Subcutaneous abdominal adipose tissue (tissue), 5 donors: ENCODE results near the gene HSD11B1L.
"Not testable (repeated sequence)": the region's sequence is repeated elsewhere in the genome, so short reads cannot be mapped to it uniquely, and the experiment has no call there.

Source experiments
- H3K27ac ChIP-seq: one replicate; pipeline ENCODE4 v1.7.0; 2013; ENCODE audit warnings: low read depth, mild to moderate bottlenecking, inconsistent platforms, low read length, moderate library complexity
- H3K27me3 ChIP-seq, 5 donors: one replicate each; pipeline ENCODE4 v1.7.0; 2013; ENCODE audit warnings: low read length in 5 of 5, inconsistent platforms in 1 of 5; ENCODE audit not compliant: control insufficient read depth in 5 of 5, insufficient read depth in 4 of 5
- H3K36me3 ChIP-seq, 5 donors: one replicate each; pipeline ENCODE4 v1.7.0; 2013; ENCODE audit warnings: low read length in 5 of 5; ENCODE audit not compliant: control insufficient read depth in 5 of 5, insufficient read depth in 5 of 5
- H3K4me1 ChIP-seq, 5 donors: one replicate each; pipeline ENCODE4 v1.7.0; 2013; ENCODE audit warnings: low read length in 5 of 5, mild to moderate bottlenecking in 3 of 5, moderate library complexity in 1 of 5; ENCODE audit not compliant: control insufficient read depth in 5 of 5, insufficient read depth in 5 of 5
- H3K4me3 ChIP-seq, 5 donors: one replicate each; pipeline ENCODE4 v1.7.0; 2013; ENCODE audit warnings: low read length in 5 of 5, low read depth in 1 of 5
- H3K9ac ChIP-seq, 5 donors: one replicate each; pipeline ENCODE4 v1.7.0; 2013; ENCODE audit warnings: low read length in 5 of 5, mild to moderate bottlenecking in 4 of 5, moderate library complexity in 3 of 5
- H3K9me3 ChIP-seq, 5 donors: one replicate each; pipeline ENCODE4 v1.7.0; 2013; ENCODE audit warnings: low read length in 5 of 5; ENCODE audit not compliant: control insufficient read depth in 5 of 5
- donor health status: healthy.
- donor health status: healthy.
- donor health status: healthy.
- donor health status: healthy.
- donor health status: healthy.

Gene HSD11B1L

DNA sequence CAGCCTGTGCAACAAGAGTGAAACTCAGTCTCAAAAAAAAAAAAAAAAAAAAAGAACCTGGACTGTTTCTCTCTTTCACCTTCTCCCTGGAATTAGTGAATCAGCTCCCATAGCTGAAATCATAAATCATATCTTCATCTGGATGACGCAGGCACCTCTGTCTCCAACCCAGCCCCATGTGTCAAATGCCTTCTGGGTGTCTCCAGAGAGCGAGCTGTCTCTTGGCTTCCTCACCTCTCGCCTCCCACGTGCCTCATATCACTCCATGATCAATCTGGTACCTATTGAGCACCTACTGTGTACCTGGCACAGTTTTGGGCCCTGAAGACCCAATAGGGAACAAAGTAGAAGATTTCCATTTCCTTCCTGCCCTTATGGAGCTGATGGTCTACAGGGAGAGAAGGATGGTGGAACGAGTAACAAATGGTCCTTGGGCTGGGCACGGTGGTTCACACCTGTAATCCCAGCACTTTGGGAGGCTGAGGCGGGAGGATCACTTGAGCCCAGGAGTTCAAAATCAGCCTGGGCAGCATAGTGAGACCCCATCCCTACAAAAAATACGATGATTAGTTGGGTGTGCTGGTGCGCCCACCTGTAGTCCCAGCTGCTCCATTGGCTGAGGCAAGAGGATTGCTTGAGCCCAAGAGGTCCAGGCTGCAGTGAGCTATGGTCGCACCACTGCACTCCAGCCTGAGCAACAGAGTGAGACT, 2.5 kb downstream of the HSD11B1L start:
- H3K36me3 ChIP-seq: peaks cover 0 to 2% (median under 1%) of the 10 kb centered on the region in 5 donors
- H3K27me3 ChIP-seq: no peaks in the 10 kb centered on the region
- H3K4me1 ChIP-seq: peaks cover 3 to 38% (median 32%) of the 10 kb centered on the region in 5 donors
- no peak overlapping the region for H3K27ac ChIP-seq
- H3K4me3 ChIP-seq: no peak overlapping the region
- no peaks in the 10 kb centered on the region for H3K9me3 ChIP-seq
- H3K9ac ChIP-seq: no peak overlapping the region

DNA sequence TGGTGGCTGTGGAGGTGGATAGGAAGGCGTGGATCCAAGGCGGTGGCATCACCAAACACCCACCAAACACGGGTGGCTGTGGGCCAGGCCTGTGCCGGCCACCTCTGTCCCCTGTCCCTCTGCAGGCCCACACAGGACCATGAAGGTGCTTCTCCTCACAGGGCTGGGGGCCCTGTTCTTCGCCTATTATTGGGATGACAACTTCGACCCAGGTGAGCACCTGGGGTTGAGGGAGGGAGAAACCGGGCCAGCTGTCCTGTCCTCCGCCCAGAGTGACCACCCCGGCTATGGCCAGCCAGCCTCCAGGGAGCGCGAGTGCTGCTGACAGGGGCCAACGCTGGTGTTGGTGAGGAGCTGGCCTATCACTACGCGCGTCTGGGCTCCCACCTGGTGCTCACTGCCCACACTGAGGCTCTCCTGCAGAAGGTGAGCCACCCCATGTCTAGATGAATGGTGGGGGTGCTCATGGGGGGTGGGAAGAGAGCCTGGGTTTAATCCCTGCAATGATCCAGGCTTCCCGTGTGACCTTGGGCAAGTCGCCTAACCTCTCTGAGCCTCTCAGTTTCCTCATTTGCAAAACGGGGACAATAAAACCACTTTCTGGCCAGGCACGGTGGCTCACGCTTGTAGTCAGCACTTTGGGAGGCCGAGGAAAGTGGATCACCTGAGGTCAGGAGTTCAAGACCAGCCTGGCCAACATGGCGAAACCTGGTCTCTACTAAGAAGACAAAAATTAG, 4.0 kb downstream of the HSD11B1L start:
- H3K9ac ChIP-seq: no peak overlapping the region
- H3K36me3 ChIP-seq: no peaks in the 10 kb centered on the region
- H3K27ac ChIP-seq: no peak overlapping the region
- peaks cover 0 to 32% (median 24%) of the 10 kb centered on the region in 5 donors for H3K4me1 ChIP-seq
- no peak overlapping the region for H3K4me3 ChIP-seq
- H3K27me3 ChIP-seq: no peaks in the 10 kb centered on the region
- H3K9me3 ChIP-seq: no peaks in the 10 kb centered on the region

DNA sequence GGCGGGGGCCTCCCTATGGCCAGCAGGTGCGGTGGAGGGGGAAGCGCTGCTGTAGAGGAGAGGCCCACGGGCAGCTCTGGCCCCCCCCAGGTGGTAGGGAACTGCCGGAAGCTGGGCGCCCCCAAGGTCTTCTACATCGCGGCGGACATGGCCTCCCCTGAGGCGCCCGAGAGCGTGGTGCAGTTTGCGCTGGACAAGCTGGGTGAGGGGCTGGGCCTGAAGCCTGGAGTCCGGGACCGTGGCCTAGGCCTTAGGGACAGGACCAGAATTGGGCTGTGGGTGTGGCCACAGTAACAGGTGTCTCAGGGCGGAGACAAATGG, 5.5 kb downstream of the HSD11B1L start:
- H3K27me3 ChIP-seq: no peaks in the 10 kb centered on the region
- no peaks in the 10 kb centered on the region for H3K36me3 ChIP-seq
- H3K4me3 ChIP-seq: peak overlapping the region; percentile 62 to 73 (median 64)
- peaks cover 0 to 35% (median 27%) of the 10 kb centered on the region in 5 donors for H3K4me1 ChIP-seq
- no peaks in the 10 kb centered on the region for H3K9me3 ChIP-seq
- peak overlapping the region in 3 of 5 donors; percentile 22 to 59 (median 52) for H3K9ac ChIP-seq
- no peak overlapping the region for H3K27ac ChIP-seq

DNA sequence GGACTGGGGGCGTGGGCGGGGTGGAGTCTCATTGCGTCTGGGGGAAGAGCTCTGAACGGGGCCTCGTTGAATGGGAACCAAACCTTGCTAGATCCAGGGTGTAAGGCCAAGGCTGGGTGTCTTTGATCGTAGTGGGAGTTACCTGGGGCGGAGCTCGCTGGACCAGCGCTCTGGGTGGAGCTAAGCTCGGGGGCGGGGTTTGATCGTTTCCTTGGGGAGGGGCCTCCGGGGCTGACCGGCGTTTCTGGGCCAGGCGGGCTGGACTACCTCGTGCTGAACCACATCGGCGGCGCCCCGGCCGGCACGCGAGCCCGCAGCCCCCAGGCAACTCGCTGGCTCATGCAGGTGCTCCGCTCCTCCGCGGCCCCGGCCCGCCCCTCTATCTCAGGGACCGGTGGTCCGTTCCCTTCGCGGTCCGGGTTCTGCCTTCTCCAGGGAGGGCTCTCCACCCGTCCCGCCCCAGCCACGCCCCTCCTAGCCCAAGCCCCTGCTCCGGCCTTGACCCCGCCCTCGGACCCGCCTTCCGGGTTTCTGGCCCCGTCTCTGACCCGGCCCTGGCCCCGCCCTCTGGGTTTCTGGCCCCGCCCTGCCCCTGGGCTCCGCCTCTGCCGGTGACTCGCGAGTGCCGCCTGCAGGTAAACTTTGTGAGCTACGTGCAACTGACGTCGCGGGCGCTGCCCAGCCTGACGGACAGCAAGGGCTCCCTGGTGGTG, 6.0 kb downstream of the HSD11B1L start:
- peaks cover 0 to 3% (median under 1%) of the 10 kb centered on the region in 5 donors for H3K36me3 ChIP-seq
- H3K4me1 ChIP-seq: peaks cover 0 to 38% (median 29%) of the 10 kb centered on the region in 5 donors
- peak overlapping the region; percentile 62 to 73 (median 64) for H3K4me3 ChIP-seq
- peak overlapping the region in 4 of 5 donors; percentile 22 to 59 (median 55) for H3K9ac ChIP-seq
- H3K9me3 ChIP-seq: no peaks in the 10 kb centered on the region
- H3K27ac ChIP-seq: no peak overlapping the region
- H3K27me3 ChIP-seq: no peaks in the 10 kb centered on the region

DNA sequence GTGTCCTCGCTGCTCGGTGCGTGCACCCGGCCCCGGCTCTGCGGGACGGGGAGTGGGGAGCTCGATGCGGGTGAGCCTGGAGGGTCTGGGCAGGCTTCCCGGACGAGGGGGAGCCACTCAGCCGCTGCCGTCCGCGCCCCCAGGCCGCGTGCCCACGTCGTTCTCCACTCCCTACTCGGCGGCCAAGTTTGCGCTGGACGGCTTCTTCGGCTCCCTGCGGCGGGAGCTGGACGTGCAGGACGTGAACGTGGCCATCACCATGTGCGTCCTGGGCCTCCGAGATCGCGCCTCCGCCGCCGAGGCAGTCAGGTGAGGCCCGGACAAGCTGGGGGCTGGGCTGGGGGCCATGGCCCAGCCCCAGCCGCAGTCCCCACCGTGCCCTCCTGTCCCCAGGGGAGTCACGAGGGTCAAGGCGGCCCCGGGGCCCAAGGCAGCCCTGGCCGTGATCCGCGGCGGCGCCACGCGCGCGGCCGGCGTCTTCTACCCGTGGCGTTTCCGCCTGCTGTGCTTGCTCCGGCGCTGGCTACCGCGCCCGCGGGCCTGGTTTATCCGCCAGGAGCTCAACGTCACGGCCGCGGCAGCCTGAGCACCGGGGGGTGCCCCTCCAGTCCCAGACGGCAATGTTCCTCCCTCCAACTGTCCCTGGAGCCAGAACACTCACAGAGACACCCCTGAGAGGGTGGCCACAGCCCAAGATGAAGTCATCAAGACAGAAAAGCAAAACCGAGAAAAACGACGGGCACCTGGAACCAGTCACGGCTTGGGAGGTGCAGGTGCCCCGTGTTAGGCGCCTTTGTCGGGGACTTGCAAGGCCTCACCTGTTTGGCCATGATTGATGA, 6.8 kb downstream of the HSD11B1L start:
- Histone ChIP-seq H3K9me3 (no peaks in the 10 kb centered on the region), H3K27ac (no peak overlapping the region), H3K4me3 (peak overlapping the region in 4 of 5 donors; percentile 36 to 73 (median 58)), H3K9ac (peak overlapping the region in 1 of 5 donors; percentile 47), H3K4me1 (peaks cover 0 to 43% (median 37%) of the 10 kb centered on the region in 5 donors), H3K36me3 (peaks cover 0 to 10% (median 8%) of the 10 kb centered on the region in 5 donors), H3K27me3 (no peaks in the 10 kb centered on the region)

DNA sequence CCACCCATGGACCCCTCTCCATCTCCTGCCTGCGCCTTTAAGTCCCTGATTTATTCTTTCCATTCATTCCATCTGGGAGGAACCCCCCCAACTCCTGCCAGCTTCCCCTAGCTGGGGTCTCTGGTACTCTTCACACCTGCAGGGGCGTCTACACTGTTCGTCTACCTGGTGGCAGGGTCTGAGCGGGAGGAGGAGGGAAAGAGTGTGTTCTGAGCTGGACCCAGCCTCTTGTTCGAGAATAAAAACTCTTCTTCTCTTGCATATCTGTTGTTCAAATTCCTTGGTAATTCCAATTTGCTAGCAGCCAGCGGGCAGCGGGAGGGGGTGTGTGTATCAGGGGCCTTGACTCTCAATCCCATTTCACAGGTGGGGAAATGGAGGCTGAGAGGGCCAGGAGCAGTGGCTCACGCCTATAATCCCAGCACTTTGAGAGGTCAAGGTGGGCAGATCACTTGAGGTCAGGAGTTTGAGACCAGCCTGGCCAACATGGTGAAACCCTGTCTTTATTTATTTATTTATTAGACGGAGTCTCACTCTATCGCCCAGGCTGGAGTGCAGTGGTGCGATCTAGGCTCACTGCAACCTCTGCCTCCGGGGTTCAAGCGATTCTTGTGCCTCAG, 7.5 kb downstream of the HSD11B1L start:
- H3K27me3 ChIP-seq, H3K9me3 ChIP-seq, H3K9ac ChIP-seq, H3K4me3 ChIP-seq, H3K27ac ChIP-seq: not testable (repeated sequence)
- Histone ChIP-seq H3K36me3 (peaks cover 0 to 18% (median 16%) of the 10 kb centered on the region in 5 donors), H3K4me1 (peaks cover 0 to 43% (median 39%) of the 10 kb centered on the region in 5 donors)

DNA sequence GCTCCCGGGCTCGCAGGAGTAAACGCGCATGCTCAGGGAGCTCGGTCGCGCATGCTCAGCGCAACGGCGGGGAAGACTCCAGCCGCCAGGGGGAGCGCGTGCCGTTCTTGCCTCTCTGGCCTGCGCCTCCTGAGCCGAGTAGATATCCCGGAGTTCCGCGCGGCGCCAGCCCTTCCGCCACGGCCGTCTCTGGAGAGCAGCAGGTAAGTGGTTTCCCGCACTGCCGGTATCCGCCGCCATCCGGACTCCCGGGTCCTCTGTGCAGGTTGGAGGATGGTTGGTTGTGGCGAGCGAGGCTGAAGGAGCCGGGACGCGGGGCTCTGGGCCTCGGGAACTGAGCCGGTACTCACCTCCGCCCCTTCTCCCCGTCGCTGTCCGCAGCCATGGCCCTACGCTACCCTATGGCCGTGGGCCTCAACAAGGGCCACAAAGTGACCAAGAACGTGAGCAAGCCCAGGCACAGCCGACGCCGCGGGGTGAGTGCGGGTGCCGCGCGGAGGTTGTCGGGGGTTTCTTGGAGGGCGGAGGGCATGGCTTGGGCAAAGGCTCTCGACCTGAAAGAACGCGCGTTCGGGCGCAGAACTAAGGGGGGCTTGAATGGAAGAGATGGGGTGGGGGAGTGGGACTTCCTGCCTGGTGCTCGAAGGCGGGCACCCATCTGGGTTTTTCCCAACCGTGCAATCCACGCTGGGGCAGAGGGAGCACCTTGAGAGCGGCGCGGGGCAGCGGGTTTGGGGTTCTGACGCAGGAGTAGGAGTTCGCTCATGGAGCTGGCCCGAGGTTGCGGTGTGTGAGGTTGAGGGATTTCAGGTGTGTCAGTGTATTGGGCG, 9.5 kb downstream of the HSD11B1L start, which contains the start of gene RPL36:
TSS of gene RPL36 (plus strand) at position 171 of the 830 bp plus-strand sequence. CDS start at position 384, 213 bp downstream.
- peaks cover 0 to 43% (median 39%) of the 10 kb centered on the region in 5 donors for H3K4me1 ChIP-seq

DNA sequence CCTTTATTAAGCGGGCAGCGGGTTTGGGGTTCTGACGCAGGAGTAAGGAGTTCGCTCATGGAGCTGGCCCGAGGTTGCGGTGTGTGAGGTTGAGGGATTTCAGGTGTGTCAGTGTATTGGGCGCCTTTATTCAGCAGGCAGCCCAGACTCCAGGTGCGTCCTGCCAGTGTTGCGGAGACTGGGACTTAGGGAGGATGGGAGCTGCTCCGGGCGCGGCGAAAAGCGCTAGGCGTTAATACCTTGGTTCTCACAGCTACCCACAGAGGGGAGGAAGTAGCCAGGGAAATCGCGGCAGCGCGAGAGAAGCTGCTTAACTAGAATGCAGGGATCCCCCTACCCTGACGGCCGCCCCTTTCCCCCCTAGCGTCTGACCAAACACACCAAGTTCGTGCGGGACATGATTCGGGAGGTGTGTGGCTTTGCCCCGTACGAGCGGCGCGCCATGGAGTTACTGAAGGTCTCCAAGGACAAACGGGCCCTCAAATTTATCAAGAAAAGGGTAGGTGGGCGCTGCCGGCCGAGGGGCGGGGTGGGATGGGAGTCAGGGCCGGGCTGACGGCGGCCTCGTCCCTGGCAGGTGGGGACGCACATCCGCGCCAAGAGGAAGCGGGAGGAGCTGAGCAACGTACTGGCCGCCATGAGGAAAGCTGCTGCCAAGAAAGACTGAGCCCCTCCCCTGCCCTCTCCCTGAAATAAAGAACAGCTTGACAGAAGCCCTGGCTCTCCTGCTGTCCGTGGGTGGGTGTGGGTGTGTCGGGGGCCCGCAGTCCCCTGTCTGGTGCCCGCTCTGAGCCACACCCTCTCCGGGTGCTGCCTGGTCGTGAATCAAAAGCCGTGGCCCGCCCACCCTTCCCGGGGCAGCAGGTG, 10.4 kb downstream of the HSD11B1L start:
- peaks cover 0 to 47% (median 44%) of the 10 kb centered on the region in 5 donors for H3K36me3 ChIP-seq
- peak overlapping the region; percentile 80 to 94 (median 86) for H3K4me3 ChIP-seq
- no peaks in the 10 kb centered on the region for H3K9me3 ChIP-seq
- peaks cover 0 to 41% (median 36%) of the 10 kb centered on the region in 5 donors for H3K4me1 ChIP-seq
- peak overlapping the region; percentile 86 for H3K27ac ChIP-seq
- H3K9ac ChIP-seq: peak overlapping the region; percentile 26 to 90 (median 86)
- no peaks in the 10 kb centered on the region for H3K27me3 ChIP-seq

More for the DNA sequence above, 9.5 kb downstream of the HSD11B1L start, which contains the start of gene RPL36:
- Histone ChIP-seq H3K36me3 (peaks cover 0 to 38% (median 36%) of the 10 kb centered on the region in 5 donors), H3K9ac (peak within 1 kb of the TSS; percentile 26 to 90 (median 86)), H3K4me3 (peak within 1 kb of the TSS; percentile 80 to 94 (median 86)), H3K9me3 (no peaks in the 10 kb centered on the region), H3K27ac (peak within 1 kb of the TSS; percentile 86), H3K27me3 (no peaks in the 10 kb centered on the region)
